ENCODE measurements around the gene ABHD10.

ABHD10 gene

GRCh38 chr3:111965484-111965883 lies 13.3 kb upstream of the ABHD10 start:
- no peak for DNase-seq (ENCODE audit: low read depth)

GRCh38 chr3:111967068-111967467 lies 11.8 kb upstream of the ABHD10 start:
- no peak for DNase-seq (ENCODE audit: low read depth)

GRCh38 chr3:111967651-111968274 lies 11.1 kb upstream of the ABHD10 start:
- DNase-seq (ENCODE audit: low read depth), result peak; percentile 72

- DNase-seq (ENCODE audit: low read depth), result no peak
Observed at GRCh38 chr3:111968319-111969054, 10.3 kb upstream of the ABHD10 start.

- no peak for DNase-seq (ENCODE audit: low read depth)
Observed at GRCh38 chr3:111970376-111970775, 8.4 kb upstream of the ABHD10 start.

- DNase-seq (ENCODE audit: low read depth), result no peak
Observed at GRCh38 chr3:111971533-111972130, 7.2 kb upstream of the ABHD10 start.

GRCh38 chr3:111972891-111973290 lies 5.9 kb upstream of the ABHD10 start:
- DNase-seq (ENCODE audit: low read depth), result no peak

- no peak for DNase-seq (ENCODE audit: low read depth)
Observed at GRCh38 chr3:111975131-111975530, 3.7 kb upstream of the ABHD10 start.

- DNase-seq (ENCODE audit: low read depth), result no peak
Observed at GRCh38 chr3:111976254-111976653, 2.6 kb upstream of the ABHD10 start.

- DNase-seq (ENCODE audit: low read depth), result no peak
Observed at GRCh38 chr3:111979434-111980038, 710 bp downstream of the ABHD10 start.

- no peak for DNase-seq (ENCODE audit: low read depth)
Observed at GRCh38 chr3:111980716-111981456, 2.1 kb downstream of the ABHD10 start.

- no peak for DNase-seq (ENCODE audit: low read depth)
Observed at GRCh38 chr3:111981457-111981763, 2.6 kb downstream of the ABHD10 start.

GRCh38 chr3:111984636-111985298 lies 5.9 kb downstream of the ABHD10 start:
- no peak for DNase-seq (ENCODE audit: low read depth)

- DNase-seq (ENCODE audit: low read depth), result no peak
Observed at GRCh38 chr3:111986800-111987199, 8.0 kb downstream of the ABHD10 start.

- no peak for DNase-seq (ENCODE audit: low read depth)
Observed at GRCh38 chr3:111989061-111989678, 10.3 kb downstream of the ABHD10 start.

- no peak for DNase-seq (ENCODE audit: low read depth)
Observed at GRCh38 chr3:111993038-111993437, 14.2 kb downstream of the ABHD10 start.

GRCh38 chr3:111998636-111999483 lies 20.0 kb downstream of the ABHD10 start, which contains the start of gene TAGLN3:
Gene TAGLN3 (plus strand): TSS chr3:111998922. CDS start chr3:111999423, 501 bp downstream.
- no peak for DNase-seq (ENCODE audit: low read depth)

GRCh38 chr3:111999484-112000324 lies 20.9 kb downstream of the ABHD10 start:
- no peak for DNase-seq (ENCODE audit: low read depth)

- DNase-seq (ENCODE audit: low read depth), result no peak
Observed at GRCh38 chr3:112000367-112000771, 21.5 kb downstream of the ABHD10 start.

Measured in stimulated activated CD8-positive, alpha-beta memory T cell treated with anti-CD3 and anti-CD28 coated beads, Interleukin-15, amount 100 ng/mL, for 1 hour (primary cell).